Left forelimb (tissue), 1 donor: Measurements from ENCODE around the gene MAZ.
A peak's percentile ranks its signal among the peaks of the same experiment; 100 is the strongest.

ENCODE experiments used
- DNase-seq: peaks from one replicate; pipeline ENCODE4 v3.0.0-alpha.2; 2018; ENCODE audit warnings: low spot score

The MAZ gene

DNA sequence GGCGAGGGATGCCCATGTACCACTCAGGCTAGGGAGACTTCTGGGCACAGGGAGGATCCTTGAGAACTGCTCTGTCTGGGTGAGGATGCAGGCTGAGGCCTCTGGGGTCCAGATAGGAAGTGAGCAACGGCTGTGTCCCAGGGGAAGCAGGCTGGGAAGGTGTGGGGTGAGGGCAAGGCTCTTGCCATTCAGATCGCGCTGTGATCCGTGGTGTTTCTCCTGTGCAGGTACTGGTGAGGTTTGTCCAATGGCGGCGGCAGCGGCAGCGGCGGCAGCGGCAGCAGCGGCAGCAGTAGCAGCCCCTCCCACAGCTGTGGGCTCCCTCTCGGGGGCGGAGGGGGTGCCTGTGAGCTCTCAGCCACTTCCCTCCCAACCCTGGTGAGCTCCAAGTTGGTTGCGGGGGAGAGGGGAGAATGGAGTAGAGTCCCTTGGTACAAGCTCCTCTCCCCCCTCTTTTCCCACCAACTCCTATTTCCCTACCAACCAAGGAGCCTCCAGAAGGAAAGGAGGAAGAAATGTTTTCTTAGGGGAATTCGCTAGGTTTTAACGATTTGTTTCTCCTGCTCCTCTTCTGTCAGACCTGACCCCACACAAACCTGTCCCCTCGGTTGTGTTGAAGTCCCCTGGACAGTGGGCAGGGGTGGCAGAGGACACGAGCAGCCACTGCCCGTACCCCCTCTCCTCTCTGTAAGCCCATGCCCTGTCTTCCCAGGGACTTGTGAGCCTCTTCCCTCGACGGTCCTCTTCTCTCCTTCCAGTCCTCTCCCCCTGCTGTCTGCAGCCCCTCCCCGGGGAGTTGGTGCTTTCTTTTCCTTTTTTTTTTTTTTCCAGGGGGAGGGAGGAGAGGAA, 3.7 kb downstream of the MAZ start:
- no peak for DNase-seq

- no peak for DNase-seq
Observed at GRCh38 chr16:29810699-29811169, 4.4 kb downstream of the MAZ start.

GRCh38 chr16:29811170-29811895, 5.0 kb downstream of the MAZ start:
- peak; percentile 87 for DNase-seq

DNA sequence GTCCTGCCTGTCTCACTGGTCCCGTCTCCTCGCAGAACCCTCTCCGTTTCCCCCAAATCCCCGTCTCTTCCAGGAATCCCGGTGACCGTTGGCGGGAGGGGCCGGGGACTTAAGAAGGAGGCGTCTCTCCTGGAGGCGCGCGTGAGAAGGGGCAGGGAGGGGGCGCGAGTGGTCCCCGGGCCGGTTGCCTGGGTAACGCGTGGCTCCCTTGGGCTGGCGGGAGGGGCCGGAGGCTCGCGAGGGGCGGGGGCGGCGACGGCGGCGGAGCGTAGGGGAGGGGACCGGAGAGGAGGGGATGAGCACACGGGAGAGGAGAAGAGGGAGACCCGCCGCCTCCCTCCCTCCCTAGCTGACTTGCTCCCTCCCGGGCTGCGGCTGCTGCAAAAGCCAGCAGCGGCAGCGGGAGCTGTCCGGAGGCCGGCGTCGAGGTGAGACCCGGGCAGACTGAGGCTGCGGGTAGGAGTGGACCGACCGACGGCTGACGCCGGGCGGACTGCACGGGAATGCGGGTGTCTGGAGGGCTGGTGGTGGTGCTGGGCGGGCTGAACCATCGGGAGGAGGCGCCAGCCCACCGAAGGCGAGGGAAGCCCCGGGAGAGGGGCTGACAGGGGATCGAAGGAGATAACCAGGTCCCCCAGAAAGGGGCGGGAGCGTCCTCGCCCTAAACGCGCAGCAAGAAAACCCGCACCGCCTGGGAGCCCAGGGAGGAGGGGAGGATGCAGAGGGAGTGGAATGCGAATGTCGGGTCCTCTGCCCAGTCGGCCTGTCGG, 5.8 kb downstream of the MAZ start, which contains the start of gene PRRT2:
PRRT2 (plus strand) TSS at position 298 of the 770 bp plus-strand sequence. CDS start 862 bp downstream, outside the sequence.
- peak; percentile 90 for DNase-seq

DNA sequence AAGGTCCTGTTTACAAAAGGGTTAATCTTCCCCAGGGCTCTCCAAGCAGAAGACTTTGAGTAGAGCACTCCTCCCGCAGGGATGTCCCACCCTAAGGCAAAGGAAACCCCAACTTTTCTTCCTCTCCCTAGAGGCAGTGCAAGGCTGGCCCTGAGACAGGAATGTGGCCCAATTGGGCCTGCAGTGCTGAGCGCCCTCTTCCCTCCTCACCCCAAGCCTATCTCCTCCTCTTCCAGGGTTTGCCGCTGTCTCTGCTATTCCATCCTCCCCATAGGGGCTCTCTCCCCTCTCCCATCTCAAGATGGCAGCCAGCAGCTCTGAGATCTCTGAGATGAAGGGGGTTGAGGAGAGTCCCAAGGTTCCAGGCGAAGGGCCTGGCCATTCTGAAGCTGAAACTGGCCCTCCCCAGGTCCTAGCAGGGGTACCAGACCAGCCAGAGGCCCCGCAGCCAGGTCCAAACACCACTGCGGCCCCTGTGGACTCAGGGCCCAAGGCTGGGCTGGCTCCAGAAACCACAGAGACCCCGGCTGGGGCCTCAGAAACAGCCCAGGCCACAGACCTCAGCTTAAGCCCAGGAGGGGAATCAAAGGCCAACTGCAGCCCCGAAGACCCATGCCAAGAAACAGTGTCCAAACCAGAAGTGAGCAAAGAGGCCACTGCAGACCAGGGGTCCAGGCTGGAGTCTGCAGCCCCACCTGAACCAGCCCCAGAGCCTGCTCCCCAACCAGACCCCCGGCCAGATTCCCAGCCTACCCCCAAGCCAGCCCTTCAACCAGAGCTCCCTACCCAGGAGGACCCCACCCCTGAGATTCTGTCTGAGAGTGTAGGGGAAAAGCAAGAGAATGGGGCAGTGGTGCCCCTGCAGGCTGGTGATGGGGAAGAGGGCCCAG, 6.7 kb downstream of the MAZ start:
- DNase-seq: no peak

DNA sequence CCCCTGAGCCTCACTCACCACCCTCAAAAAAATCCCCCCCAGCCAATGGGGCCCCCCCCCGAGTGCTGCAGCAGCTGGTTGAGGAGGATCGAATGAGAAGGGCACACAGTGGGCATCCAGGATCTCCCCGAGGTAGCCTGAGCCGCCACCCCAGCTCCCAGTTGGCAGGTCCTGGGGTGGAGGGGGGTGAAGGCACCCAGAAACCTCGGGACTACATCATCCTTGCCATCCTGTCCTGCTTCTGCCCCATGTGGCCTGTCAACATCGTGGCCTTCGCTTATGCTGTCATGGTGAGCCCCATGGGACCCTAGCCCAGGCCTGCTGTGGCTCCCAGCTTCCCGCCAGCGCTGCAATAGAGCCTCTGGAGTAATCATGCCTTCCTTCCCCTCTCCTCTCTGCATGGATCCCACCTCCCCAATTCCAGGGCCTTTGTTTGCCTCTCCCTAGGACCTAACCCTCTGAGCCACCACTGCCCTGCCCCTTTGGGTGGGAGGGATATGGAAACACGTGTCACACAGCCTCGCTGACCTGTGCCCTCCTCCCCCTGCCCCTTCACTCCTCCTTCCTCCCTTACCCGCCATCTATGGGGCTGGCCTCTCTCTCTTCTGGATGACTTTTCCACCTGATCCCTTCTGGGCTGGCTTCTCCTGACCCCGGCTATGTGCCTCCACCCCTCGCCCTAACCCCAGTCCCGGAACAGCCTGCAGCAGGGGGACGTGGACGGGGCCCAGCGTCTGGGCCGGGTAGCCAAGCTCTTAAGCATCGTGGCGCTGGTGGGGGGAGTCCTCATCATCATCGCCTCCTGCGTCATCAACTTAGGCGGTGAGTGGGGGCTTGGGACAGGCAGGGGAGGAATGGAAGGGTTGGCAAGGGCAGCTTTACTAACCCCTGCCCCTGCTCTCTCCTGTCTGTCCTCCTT, 7.6 kb downstream of the MAZ start:
- DNase-seq: no peak

DNA sequence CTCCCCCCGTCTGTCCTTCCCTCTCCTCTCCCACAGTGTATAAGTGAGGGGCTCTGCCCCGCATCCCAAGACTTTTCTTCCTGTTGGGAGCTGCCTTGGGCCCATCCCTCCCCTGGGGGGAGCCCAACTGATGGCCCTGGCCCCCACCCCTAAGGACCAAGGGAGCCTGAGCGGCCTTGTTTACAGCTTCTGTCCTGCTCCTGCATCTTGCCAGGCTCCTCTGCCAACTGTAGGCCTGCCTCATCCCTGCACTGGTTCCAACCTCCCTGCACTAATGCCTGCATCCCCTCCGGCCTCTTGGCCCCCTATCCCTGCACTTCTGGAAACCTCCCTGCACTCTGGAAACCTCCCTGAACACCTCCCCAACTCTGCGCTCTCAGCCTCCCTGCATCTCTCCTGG, 8.3 kb downstream of the MAZ start:
- DNase-seq: no peak

DNA sequence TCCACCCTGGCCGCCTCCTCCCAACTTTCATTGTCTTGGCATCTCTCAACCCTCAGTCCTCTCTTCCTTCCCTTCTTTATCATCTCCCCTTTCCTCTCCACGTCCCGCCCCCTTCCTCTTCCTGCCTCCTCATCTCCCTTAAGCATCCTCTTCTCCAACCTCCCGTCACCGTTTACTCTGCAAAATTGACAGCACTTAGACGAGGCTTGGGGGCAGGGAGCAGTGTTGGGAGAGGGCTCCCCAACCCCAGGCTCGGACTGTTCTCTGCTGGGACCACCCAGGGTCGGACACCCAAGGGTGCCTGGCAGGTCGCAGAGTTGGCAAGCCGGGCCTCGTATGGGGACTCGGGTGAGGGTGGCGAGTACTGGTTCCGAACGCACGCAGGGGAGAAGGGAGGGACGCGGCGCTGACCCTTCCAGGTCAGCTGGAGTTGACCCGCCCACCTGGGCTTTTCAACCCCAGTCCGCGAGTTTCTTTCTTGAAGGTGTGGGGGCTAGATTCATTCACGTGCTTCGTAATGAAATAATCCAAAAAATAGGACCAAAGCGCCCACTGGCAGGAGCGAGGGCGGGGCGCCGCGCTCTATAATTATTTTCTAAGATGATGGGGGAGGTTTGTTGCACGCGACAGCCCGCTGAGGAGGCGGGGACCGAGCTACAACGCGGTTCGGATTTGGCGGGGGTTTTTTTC, 8.8 kb downstream of the MAZ start:
- DNase-seq: no peak

- peak; percentile 99 for DNase-seq
Observed at GRCh38 chr16:29815793-29816693, 9.7 kb downstream of the MAZ start, which contains the start of gene PAGR1. Gene PAGR1, plus strand, starts transcription at chr16:29816152. Its CDS starts 374 bp downstream, at chr16:29816526.

GRCh38 chr16:29816694-29817441, 10.5 kb downstream of the MAZ start:
- DNase-seq: no peak

- no peak for DNase-seq
Observed at GRCh38 chr16:29818082-29818481, 11.8 kb downstream of the MAZ start.

DNA sequence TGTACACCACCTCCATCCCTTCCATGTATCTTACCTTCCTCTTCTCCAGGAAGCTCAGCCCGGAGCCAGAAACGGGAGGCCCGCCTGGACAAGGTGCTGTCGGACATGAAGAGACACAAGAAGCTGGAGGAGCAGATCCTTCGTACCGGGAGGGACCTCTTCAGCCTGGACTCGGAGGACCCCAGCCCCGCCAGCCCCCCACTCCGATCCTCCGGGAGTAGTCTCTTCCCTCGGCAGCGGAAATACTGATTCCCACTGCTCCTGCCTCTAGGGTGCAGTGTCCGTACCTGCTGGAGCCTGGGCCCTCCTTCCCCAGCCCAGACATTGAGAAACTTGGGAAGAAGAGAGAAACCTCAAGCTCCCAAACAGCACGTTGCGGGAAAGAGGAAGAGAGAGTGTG, 13.2 kb downstream of the MAZ start:
- DNase-seq: no peak

GRCh38 chr16:29820271-29820701, 14.0 kb downstream of the MAZ start, which contains the start of gene MVP:
Gene MVP, plus strand, starts transcription at chr16:29820462. Its CDS starts 10,088 bp downstream, at chr16:29830550.
- DNase-seq: peak; percentile 81

DNA sequence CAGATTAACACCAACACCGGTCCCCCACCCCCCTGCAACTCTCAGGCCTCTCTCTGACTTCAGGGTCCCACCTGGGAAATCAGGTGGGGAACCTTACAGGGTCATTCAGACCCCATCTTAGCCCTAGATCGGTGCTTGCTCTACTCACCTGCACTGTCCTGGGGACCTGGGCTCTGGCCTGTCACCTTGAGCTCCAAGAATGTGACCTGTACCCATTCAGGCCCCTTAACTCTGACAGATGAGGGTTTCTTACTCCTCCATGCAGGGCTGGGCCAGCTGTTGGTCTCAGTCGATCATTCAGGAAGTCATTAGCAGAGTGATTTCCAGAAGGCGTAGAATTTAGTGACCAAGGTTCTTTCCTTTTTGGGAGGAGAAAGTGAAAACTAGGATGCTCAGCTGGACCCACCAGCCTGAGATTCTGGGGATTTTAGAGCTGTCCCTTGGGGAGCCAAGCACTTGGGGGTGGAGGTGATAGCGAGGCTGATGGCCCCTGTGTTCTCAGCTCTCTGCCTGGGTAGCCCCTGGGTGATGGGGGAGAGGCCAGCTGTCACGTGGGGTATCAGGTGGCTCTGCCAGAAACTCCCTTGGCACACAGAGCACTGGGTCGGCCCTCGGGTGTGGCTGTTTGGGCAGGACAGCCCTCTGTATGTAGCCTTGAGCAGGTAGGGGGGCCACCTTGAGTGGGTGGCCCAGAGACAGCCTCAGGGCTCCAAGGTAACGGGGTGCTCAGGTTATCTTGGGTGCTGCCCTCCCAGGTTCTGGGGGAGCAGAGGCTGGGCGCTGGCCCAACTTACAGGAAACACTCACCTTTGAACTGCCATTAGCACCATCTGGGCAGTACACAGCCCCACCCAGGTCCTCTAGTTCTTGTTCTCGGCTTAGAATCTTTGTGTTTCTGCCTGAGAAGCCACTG, 14.7 kb downstream of the MAZ start:
- no peak for DNase-seq

- DNase-seq: no peak
Observed at GRCh38 chr16:29821643-29822115, 15.3 kb downstream of the MAZ start.

DNA sequence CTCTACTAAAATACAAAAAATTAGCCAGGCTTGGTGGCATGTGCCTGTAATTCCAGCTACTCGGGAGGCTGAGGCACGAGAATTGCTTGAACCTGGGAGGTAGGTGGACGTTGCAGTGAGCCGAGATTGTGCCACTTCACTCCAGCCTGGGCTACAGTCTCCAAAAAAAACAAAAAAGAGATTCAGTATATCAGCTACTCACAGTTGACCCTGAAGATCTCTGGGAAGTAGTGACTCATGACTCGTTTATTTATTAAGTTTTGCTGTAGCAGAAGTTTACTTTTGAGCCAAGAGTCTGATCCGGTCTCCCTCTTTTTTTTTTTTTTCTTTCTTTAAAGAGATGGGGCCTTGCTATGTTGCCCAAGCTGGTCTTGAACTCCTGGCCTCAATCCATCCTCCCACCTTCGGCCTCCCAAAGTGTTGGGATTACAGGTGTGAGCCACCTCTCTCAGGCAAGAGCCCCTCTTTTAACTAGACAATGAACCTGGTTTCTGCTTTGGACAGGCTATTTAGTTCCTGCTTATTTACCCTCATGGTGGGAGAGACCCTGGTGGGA, 18.3 kb downstream of the MAZ start:
- no peak for DNase-seq
